Measurements from ENCODE around the gene STK33.

STK33 gene

GRCh38 chr11:8415195-8415594 lies 178.8 kb downstream of the STK33 start:
- no peak for DNase-seq (ENCODE audit: low read depth)

DNA sequence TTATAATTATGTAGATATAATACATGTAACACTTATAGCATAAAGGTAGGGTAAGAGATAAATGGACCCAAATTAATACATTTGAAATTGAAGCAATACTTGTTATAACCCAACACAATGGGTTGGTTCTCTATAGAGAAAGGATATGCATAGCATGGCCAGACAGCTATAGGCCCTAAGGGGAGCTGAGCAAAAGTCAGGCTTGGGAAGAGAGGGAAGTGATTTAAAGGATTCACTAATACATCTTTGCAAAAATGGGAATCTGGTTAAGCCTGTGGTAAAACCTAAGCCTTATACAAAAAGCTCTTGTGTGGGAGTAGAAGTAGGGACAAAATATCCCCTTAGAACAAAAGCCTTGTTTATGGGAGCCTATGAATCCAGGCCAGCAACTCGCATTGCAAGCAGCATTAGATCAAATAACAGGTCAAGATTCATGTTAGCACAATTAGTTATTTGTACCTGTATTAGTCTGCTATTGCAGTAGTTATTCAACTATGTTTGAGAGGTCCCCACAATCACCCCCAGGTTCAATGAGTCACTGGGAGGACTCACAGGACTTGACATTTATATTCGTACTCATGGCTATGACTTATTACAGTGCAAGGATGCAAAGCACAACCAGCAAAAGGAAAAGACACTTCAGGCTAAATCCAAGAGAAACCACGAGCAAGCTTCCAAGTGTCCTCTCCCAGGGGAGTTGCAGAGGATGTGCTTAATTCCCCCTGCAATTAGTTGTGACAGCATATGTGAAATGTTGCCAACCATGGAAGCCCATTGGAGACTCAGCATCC lies 185.7 kb downstream of the STK33 start:
- DNase-seq (ENCODE audit: low read depth), result no peak

GRCh38 chr11:8403310-8403709 lies 190.7 kb downstream of the STK33 start:
- no peak for DNase-seq (ENCODE audit: low read depth)

GRCh38 chr11:8392886-8393285 lies 201.1 kb downstream of the STK33 start:
- DNase-seq (ENCODE audit: low read depth), result no peak

DNA sequence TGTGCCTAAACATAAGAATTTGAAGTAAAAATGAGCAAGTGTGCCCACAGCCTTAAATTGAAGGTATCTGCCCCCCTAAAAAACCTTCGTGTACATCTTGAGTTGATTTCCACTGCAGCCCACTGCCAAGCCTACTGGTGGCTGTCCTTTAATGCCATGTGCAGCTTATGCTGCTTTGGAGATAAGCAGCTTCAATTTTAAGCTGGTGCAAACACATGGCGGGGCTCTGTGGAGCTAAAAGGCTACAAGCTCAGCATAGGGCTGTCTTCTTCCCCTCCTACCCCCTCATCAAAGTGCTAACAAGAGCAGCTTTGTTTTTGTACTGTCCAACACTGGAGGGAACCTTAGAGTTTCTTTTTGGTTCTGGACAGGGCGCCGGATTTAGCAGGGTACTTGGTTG lies 201.9 kb downstream of the STK33 start:
- DNase-seq (ENCODE audit: low read depth), result no peak

DNA sequence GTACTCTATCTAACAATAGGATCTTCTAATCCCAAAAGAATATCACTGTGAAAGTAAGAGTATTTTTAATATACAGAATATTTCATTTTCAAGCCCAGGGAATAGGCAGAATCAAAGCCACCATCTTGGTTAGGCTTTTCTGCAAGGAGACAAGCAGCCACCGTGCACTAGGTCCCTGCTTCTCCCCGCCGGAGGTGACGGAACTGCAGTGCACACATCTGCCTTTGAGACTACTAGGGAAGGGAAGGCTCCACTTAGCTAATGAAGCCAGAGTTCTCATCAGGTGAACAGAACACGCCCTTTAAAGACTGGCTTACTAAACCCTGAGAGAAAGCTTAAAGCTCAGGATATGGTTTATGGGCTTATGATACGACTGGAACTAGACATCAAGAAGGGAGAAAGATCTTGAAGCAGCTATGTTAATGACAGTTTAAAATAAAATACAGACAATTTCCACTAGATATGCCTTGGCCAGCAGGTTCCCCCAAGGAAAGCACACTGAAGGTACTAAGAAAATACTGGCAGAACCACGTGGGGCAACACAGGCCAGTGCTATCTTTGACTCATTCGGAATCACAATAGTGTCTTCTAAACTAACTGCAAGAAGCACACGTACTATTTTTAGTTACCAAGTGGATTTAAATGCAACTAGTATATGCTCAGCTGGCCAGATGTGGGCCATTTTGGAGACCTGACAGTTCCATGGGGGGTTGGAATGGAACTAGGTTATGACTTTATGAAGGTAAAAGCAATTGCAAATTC lies 203.0 kb downstream of the STK33 start:
- DNase-seq (ENCODE audit: low read depth), result no peak

DNA sequence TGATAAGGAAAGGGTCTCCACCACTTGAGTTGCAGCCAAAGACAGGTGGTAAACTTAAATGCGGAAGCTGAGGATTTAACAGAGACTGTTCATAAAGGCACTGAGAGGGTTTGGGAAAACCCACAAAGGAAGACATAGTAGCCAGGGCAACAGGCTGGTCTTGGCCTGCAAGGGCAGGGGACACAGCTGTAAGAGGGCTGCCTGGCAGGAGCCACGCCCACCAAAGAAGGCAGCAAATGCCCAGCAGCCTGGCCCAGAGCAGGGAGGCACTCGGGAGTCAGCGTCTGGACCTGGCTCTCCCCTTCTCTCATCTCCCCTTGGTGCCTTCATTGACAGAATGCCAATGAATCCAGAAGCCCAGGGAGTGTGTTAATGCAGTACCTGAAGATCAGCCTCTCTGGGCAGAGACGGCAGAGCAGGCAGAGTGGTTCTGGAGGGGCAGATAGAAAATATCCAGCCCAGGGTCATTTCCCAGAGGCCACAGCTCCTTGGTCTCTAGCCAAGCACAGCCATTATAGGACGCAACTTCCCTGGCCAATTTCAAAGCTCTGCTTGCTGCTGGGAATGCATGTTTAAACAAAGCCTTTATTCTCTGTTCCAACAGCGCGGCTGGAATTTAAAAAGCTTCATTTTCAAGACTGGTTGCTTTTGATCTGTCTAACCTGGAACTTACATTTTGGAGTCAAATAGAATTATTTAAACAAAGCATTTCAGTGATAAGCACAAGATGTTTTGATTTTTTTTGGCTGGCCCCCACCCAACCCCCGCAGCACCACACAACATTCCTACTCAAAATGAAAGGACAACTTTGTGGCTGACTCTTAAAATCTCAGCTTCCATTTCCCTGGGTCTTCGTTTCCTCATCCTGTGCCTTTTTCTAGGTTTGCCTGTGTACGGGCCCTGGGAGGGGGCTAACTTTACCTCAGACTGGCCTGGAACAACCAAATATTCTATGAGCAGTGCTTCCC lies 204.7 kb downstream of the STK33 start:
- DNase-seq (ENCODE audit: low read depth), result no peak

DNA sequence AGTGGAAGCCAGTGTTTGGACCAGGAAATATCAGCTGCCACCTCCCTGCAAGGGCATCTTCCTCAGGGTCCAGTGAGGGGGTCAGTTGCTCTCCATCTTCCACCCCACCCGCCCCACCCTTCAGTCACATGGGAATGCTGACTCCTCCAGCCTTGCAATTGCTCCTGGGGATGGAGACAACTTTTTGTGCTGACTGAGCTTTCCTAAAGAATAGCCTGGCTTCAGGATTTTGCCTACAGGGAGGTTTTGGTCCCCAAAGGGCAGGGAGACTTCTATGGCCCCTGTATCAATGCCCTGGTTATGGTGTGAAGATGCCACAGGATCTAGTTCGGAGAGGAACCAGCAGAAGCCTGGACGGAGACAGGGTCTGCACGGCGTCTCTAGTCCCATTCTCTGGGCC lies 206.3 kb downstream of the STK33 start:
- DNase-seq (ENCODE audit: low read depth), result no peak

- DNase-seq (ENCODE audit: low read depth), result no peak
Measured at GRCh38 chr11:8387141-8387540, 206.9 kb downstream of the STK33 start.

- no peak for DNase-seq (ENCODE audit: low read depth)
Measured at GRCh38 chr11:8386134-8386864, 207.7 kb downstream of the STK33 start.

DNA sequence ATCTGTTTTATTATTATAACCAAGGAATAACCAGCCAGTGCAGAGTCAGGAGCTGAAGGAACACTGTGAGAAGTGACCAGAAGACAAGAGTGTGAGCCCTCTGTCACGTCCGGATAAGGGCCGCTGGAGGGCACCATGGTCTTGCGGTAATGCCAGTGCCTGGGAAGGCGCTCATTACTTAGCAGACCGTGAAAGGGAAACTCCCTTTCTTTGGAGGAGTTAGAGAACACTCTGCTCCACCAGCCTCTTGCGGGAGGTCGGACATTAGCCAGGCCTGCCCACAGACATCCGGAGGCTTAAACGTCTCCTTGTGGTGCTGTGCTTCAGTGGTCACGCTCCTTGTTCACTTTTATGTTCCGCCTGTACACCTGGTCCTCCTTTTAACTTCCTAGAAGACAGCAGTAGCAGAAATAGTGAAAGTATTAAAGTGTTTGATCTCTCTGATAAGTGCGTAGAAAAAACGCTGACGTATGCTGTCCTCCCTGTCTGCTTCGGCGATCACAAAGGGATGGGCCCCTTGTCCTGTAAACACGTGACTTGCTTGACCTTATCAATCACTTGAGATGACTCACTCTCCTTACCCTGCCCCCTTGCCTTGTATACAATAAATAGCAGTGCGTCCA lies 209.7 kb downstream of the STK33 start:
- no peak for DNase-seq (ENCODE audit: low read depth)

DNA sequence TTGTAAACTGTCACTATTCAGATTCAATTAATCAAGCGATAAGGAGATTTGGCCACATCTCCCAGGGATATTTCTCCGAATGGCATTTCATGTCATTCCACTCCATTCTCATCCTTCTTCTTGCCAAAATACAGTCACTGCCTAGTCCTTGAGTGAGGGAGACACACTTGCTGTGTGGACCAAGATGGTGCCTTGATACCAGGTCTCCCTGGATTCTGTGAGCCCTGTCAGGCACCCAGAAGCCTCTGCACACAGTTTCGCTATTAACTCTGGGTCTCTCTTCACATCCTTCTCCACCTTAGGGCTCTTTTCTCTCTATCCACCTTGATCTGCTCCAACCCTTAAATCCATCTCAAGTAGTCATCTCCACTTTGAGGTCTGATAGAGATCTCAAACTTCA lies 210.4 kb downstream of the STK33 start:
- DNase-seq (ENCODE audit: low read depth), result no peak

- DNase-seq (ENCODE audit: low read depth), result no peak
Measured at GRCh38 chr11:8383227-8383626, 210.8 kb downstream of the STK33 start.

- no peak for DNase-seq (ENCODE audit: low read depth)
Measured at GRCh38 chr11:8382436-8383053, 211.5 kb downstream of the STK33 start.

GRCh38 chr11:8381871-8382396 lies 212.1 kb downstream of the STK33 start:
- DNase-seq (ENCODE audit: low read depth), result no peak

DNA sequence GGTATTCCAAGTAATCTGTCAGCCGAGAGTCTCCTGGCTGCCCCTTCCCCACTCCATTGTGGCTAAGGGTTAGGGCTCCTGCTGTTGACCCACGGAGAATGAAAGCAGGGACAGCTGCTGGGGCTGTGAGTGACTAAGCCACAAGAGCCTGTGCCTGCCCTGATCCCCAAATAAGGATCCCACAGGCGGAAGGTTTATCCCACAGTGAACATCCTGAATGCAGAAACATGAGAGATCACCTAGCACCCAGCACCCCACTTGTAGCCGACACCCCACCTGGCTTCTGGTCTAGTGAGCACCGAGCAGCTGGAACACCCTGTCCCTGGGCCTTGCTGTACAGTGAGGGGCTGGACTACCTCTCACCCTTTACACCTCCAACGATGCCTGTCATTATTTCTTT lies 212.7 kb downstream of the STK33 start:
- DNase-seq (ENCODE audit: low read depth), result no peak

GRCh38 chr11:8375932-8376331 lies 218.1 kb downstream of the STK33 start:
- DNase-seq (ENCODE audit: low read depth), result no peak

GRCh38 chr11:8375460-8375859 lies 218.6 kb downstream of the STK33 start:
- DNase-seq (ENCODE audit: low read depth), result no peak

DNA sequence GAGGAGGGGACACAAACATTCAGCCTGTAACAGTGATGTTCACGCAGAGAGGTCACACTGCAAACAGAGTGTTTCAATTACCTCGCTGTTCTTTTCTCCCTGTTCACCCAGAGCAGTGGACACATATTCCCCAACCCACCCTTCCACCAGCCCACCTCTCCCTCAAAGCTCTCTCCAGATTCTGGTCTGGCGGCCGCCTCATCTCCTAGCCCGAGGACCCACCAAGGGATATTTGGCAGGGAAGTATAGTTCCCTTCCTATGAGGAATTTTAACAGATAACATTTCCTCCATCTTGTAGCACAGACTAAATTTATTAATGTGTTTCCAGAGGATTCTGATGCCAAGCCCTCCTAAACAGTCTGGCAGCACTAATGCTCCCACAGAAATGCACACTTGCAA lies 219.3 kb downstream of the STK33 start:
- DNase-seq (ENCODE audit: low read depth), result no peak
